Stimulated activated CD4-positive, alpha-beta T cell treated with anti-CD3 and anti-CD28 coated beads, TNF-alpha, amount 100 ng/mL, for 48 hours (primary cell): ENCODE results near the gene SUSD1.

ENCODE experiments used
- DNase-seq, 3 donors: peaks; one replicate each; pipeline ENCODE4 v3.0.0-alpha.2; 2020; ENCODE audit warnings: low read depth in 3 of 3

Gene SUSD1

GRCh38 chr9:112012026-112012902 is 162.8 kb downstream of the SUSD1 start:
- peak in 1 of 3 donors; percentile 21 for DNase-seq

GRCh38 chr9:112011051-112011620 is 164.0 kb downstream of the SUSD1 start:
- DNase-seq: no peak

- no peak for DNase-seq
Measured at GRCh38 chr9:112010537-112010936, 164.6 kb downstream of the SUSD1 start.

- DNase-seq: no peak
Measured at GRCh38 chr9:112009656-112010055, 165.4 kb downstream of the SUSD1 start.

- DNase-seq: no peak
Measured at GRCh38 chr9:112007575-112008240, 167.4 kb downstream of the SUSD1 start.

- DNase-seq: no peak
Measured at GRCh38 chr9:112006361-112007020, 168.6 kb downstream of the SUSD1 start.

- no peak for DNase-seq
Measured at GRCh38 chr9:112005939-112006338, 169.2 kb downstream of the SUSD1 start.

GRCh38 chr9:112003538-112003937 is 171.6 kb downstream of the SUSD1 start:
- no peak for DNase-seq

GRCh38 chr9:112002847-112003457 is 172.1 kb downstream of the SUSD1 start:
- DNase-seq: no peak

GRCh38 chr9:112002131-112002846 is 172.8 kb downstream of the SUSD1 start:
- no peak for DNase-seq

GRCh38 chr9:112000743-112001142 is 174.4 kb downstream of the SUSD1 start:
- no peak for DNase-seq

GRCh38 chr9:111999319-111999718 is 175.8 kb downstream of the SUSD1 start:
- no peak for DNase-seq

GRCh38 chr9:111997831-111998230 is 177.3 kb downstream of the SUSD1 start:
- no peak for DNase-seq

- no peak for DNase-seq
Measured at GRCh38 chr9:111994831-111995458, 180.2 kb downstream of the SUSD1 start.

GRCh38 chr9:111993319-111993718 is 181.8 kb downstream of the SUSD1 start:
- no peak for DNase-seq

GRCh38 chr9:111992523-111992922 is 182.6 kb downstream of the SUSD1 start:
- DNase-seq: no peak

GRCh38 chr9:111991179-111991578 is 183.9 kb downstream of the SUSD1 start:
- DNase-seq: no peak
